Vagina (tissue), 2 donors: ENCODE measurements around the gene DNAH9. TPM values are rescaled to one million over a fixed set of nuclear protein-coding genes. Genes with fewer than 3 reads are reported as not detected.

Experiments used
- DNase-seq, 2 donors: peaks; one replicate each; pipeline ENCODE4 v3.0.0-alpha.2; 2017; ENCODE audit errors: extremely low spot score in 2 of 2
- H3K27ac ChIP-seq: fragments of 200-600 bp; sonication (generic); one replicate; pipeline ENCODE4 v1.5.1; 2019
- H3K27me3 ChIP-seq: fragments of 200-600 bp; sonication (generic); one replicate; pipeline ENCODE4 v1.5.1; 2019
- H3K36me3 ChIP-seq, 2 donors: fragments of 200-600 bp; sonication (generic); one replicate each; pipeline ENCODE4 v1.5.1; 2017 to 2019
- H3K4me1 ChIP-seq: fragments of 200-600 bp; sonication (generic); one replicate; pipeline ENCODE4 v1.5.1; 2019
- H3K4me3 ChIP-seq, 2 donors: fragments of 200-600 bp; sonication (generic); 1 replicate in 1 of 2; 2 replicates in 1 of 2; pipeline ENCODE4 v1.5.1; 2016 to 2019
- H3K9me3 ChIP-seq: fragments of 200-600 bp; sonication (generic); one replicate; pipeline ENCODE4 v1.5.1; 2019
- POLR2A ChIP-seq, 2 donors: fragments of 450-650 bp; IDR thresholded peaks; one replicate each; pipeline ENCODE4 v1.6.1; 2017; ENCODE audit warnings: antibody characterized with exemption in 2 of 2, mild to moderate bottlenecking in 2 of 2, moderate library complexity in 2 of 2
- POLR2AphosphoS5 ChIP-seq, 2 donors: sonication (generic); formaldehyde crosslinking; IDR thresholded peaks; one replicate each; pipeline ENCODE4 v1.9.0; 2017; ENCODE audit warnings: antibody characterized with exemption in 2 of 2, mild to moderate bottlenecking in 2 of 2, low read depth in 1 of 2; ENCODE audit not compliant: insufficient read depth in 1 of 2
- intact Hi-C: fragments of 100-400 bp; cut with DNase I; formaldehyde crosslinking; loops from one replicate; pipeline ENCODE4 v1.15.1; 2023
- total RNA-seq: library from RNA; depleted of rRNA; stranded (reverse); fragments of >200 nt; gene quantifications from one replicate; pipeline ENCODE4 v1.2.3, GENCODE V29; 2016
- TF ChIP-seq, protein P1 (sequence below), 3 experiments: fragments of 450-650 bp in 2 of 3; fragments of 200-600 bp in 1 of 3; sonication (generic) in 1 of 3; IDR thresholded peaks; one replicate each; pipeline ENCODE4 v1.5.1; 2017 to 2019; ENCODE audit warnings: antibody characterized with exemption in 3 of 3, mild to moderate bottlenecking in 2 of 3, moderate library complexity in 2 of 3

DNAH9 gene, protein sequence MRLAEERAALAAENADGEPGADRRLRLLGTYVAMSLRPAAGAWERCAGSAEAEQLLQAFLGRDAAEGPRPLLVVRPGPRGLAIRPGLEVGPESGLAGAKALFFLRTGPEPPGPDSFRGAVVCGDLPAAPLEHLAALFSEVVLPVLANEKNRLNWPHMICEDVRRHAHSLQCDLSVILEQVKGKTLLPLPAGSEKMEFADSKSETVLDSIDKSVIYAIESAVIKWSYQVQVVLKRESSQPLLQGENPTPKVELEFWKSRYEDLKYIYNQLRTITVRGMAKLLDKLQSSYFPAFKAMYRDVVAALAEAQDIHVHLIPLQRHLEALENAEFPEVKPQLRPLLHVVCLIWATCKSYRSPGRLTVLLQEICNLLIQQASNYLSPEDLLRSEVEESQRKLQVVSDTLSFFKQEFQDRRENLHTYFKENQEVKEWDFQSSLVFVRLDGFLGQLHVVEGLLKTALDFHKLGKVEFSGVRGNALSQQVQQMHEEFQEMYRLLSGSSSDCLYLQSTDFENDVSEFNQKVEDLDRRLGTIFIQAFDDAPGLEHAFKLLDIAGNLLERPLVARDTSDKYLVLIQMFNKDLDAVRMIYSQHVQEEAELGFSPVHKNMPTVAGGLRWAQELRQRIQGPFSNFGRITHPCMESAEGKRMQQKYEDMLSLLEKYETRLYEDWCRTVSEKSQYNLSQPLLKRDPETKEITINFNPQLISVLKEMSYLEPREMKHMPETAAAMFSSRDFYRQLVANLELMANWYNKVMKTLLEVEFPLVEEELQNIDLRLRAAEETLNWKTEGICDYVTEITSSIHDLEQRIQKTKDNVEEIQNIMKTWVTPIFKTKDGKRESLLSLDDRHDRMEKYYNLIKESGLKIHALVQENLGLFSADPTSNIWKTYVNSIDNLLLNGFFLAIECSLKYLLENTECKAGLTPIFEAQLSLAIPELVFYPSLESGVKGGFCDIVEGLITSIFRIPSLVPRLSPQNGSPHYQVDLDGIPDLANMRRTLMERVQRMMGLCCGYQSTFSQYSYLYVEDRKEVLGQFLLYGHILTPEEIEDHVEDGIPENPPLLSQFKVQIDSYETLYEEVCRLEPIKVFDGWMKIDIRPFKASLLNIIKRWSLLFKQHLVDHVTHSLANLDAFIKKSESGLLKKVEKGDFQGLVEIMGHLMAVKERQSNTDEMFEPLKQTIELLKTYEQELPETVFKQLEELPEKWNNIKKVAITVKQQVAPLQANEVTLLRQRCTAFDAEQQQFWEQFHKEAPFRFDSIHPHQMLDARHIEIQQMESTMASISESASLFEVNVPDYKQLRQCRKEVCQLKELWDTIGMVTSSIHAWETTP (N-terminal part only)
- not detected for total RNA-seq

GRCh38 chr17:11598274-11599221, at the start of gene DNAH9:
TSS of gene DNAH9 (plus strand) at chr17:11598470. CDS start at chr17:11598499, 29 bp downstream.
- Histone ChIP-seq H3K36me3 (no peaks in the 10 kb centered on the region), H3K27ac (peak within 1 kb of the TSS; percentile 61), H3K27me3 (no peaks in the 10 kb centered on the region), H3K4me1 (peaks cover 4% of the 10 kb centered on the region), H3K4me3 (peak within 1 kb of the TSS; percentile 62 to 73), H3K9me3 (no peaks in the 10 kb centered on the region)
- intact Hi-C loops = no loop called here
- peak; percentile 95 to 96 for DNase-seq
- TF ChIP-seq, protein P1, sequence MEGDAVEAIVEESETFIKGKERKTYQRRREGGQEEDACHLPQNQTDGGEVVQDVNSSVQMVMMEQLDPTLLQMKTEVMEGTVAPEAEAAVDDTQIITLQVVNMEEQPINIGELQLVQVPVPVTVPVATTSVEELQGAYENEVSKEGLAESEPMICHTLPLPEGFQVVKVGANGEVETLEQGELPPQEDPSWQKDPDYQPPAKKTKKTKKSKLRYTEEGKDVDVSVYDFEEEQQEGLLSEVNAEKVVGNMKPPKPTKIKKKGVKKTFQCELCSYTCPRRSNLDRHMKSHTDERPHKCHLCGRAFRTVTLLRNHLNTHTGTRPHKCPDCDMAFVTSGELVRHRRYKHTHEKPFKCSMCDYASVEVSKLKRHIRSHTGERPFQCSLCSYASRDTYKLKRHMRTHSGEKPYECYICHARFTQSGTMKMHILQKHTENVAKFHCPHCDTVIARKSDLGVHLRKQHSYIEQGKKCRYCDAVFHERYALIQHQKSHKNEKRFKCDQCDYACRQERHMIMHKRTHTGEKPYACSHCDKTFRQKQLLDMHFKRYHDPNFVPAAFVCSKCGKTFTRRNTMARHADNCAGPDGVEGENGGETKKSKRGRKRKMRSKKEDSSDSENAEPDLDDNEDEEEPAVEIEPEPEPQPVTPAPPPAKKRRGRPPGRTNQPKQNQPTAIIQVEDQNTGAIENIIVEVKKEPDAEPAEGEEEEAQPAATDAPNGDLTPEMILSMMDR (IDR thresholded peaks at IDR 0.05) = no peak
- TF ChIP-seq POLR2AphosphoS5 (IDR thresholded peaks at IDR 0.05; ENCODE audit: insufficient read depth in 1 of 2, low read depth in 1 of 2) = peak; percentile 54 to 60

DNA sequence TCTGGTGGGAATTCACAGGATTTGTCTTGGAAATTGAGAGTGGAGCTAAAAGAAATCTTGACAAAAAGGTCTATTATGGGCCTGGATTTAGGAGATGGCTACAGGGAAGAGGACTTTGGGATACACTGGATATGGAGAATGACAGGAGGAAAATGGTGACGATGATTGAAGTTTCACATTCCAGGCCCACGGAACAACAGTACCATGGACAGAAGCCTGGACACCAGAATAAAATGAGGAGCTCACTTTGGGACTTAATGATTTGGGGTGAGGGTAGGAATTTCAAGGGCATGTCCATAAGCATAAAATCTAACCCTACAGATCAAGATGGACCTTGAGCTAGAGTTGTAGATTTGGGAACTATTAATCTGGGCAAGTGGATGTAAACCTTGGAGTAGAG, 47.8 kb upstream of the DNAH9 start:
- no peak overlapping the region for H3K4me3 ChIP-seq
- intact Hi-C loops = no loop called here
- no peaks in the 10 kb centered on the region for H3K9me3 ChIP-seq
- H3K27me3 ChIP-seq = no peaks in the 10 kb centered on the region
- H3K4me1 ChIP-seq = no peaks in the 10 kb centered on the region
- DNase-seq = no peak
- TF ChIP-seq POLR2AphosphoS5 (IDR thresholded peaks at IDR 0.05; ENCODE audit: insufficient read depth in 1 of 2, low read depth in 1 of 2) = no peak
- TF ChIP-seq, protein P1 (IDR thresholded peaks at IDR 0.05) = no peak
- no peak for TF ChIP-seq POLR2A (IDR thresholded peaks at IDR 0.05)
- H3K36me3 ChIP-seq = no peaks in the 10 kb centered on the region
- no peak overlapping the region for H3K27ac ChIP-seq

DNA sequence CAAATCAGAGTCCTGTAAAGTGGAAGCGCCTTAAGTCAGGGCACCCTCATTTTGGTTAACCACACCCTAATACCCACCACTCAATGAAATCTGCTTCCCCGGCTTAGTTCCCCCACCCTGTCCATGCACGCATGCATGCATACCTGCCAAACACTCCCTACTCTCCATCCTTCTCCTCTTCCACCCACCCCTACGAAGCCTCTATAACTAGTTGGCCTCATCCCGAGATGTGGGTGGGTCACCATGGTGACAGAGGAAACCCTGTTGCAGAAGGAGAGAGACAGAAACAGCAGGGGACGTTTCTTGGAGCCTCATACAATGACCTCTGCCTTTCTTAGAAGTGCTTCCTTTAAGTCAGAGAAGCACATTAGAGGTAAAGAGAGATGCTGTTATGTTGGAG, 46.8 kb upstream of the DNAH9 start:
- intact Hi-C loops = no loop called here
- DNase-seq = no peak
- H3K9me3 ChIP-seq = no peaks in the 10 kb centered on the region
- no peak for TF ChIP-seq POLR2A (IDR thresholded peaks at IDR 0.05)
- no peak for TF ChIP-seq POLR2AphosphoS5 (IDR thresholded peaks at IDR 0.05; ENCODE audit: insufficient read depth in 1 of 2, low read depth in 1 of 2)
- TF ChIP-seq, protein P1 (IDR thresholded peaks at IDR 0.05) = no peak
- no peaks in the 10 kb centered on the region for H3K4me1 ChIP-seq
- no peak overlapping the region for H3K4me3 ChIP-seq
- no peaks in the 10 kb centered on the region for H3K36me3 ChIP-seq
- H3K27ac ChIP-seq = no peak overlapping the region
- H3K27me3 ChIP-seq = no peaks in the 10 kb centered on the region

DNA sequence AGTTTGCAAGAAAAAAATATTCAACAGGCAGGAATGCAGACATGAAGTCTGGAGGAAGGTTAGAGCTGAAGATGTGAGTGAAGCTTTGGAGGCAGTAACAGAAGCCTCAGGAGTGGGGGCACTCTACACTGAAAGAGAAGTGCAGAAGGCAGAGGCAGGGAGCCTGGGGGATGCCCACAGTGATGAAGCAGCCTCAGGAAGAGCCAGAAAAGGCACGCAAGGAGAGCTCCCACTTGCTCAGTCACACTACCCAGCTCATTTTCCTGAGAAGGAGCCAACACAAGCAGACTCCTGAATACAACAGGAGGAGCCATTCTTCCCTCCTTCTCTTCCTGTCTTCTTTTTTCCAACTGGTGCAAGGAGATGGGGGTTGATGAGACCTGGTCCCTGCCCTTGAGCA, 45.1 kb upstream of the DNAH9 start:
- DNase-seq = no peak
- no peaks in the 10 kb centered on the region for H3K27me3 ChIP-seq
- no peaks in the 10 kb centered on the region for H3K4me1 ChIP-seq
- intact Hi-C loops = no loop called here
- H3K36me3 ChIP-seq = no peaks in the 10 kb centered on the region
- H3K27ac ChIP-seq = no peak overlapping the region
- no peak overlapping the region for H3K4me3 ChIP-seq
- H3K9me3 ChIP-seq = no peaks in the 10 kb centered on the region
- no peak for TF ChIP-seq POLR2A (IDR thresholded peaks at IDR 0.05)
- TF ChIP-seq POLR2AphosphoS5 (IDR thresholded peaks at IDR 0.05; ENCODE audit: insufficient read depth in 1 of 2, low read depth in 1 of 2) = no peak
- TF ChIP-seq, protein P1 (IDR thresholded peaks at IDR 0.05) = no peak
